IMR-90 (cell line): Measurements from ENCODE around the gene YLPM1. TPM values are rescaled to one million over a fixed set of nuclear protein-coding genes. Genes with fewer than 3 reads are reported as not detected.

ENCODE experiments used
- ATAC-seq: fragments of 200-7000 bp; cut with Tn5 transposase; 2 replicates; pipeline ENCODE4 v1.9.1; 2020; ENCODE audit warnings: low read depth, mild to moderate bottlenecking, moderate library complexity
- BruUV-seq: library from RNA; stranded (reverse); fragments of 400-500 nt; replicated peaks from 2 replicates; lab custom pipeline; 2021; lab: Mats Ljungman, UMichigan
- CTCF ChIA-PET: fragments of 300-600 bp; formaldehyde crosslinking; extraction: SDS; loops from one replicate; lab custom pipeline; 2021; ENCODE audit warnings: antibody characterized with exemption; lab: Yijun Ruan, JAX
- POLR2A ChIA-PET: fragments of 300-600 bp; sonication (Branson Sonifier 250); formaldehyde crosslinking; loops from one replicate; lab custom pipeline; 2022; ENCODE audit warnings: antibody characterized with exemption; ENCODE audit not compliant: unreplicated experiment; lab: Charles Lee
- DNase-seq: peaks from one replicate; pipeline ENCODE4 v3.0.0; 2013
- H2AFZ ChIP-seq: replicated peaks from 2 replicates; pipeline ENCODE3; 2013; ENCODE audit warnings: low read length, mild to moderate bottlenecking; ENCODE audit not compliant: poor library complexity
- H2AK5ac ChIP-seq: 2 replicates; pipeline ENCODE4 v1.6.1; 2013; ENCODE audit warnings: low read depth, low read length, inconsistent platforms
- H2AK9ac ChIP-seq: replicated peaks from 2 replicates; pipeline ENCODE3; 2013; ENCODE audit warnings: mild to moderate bottlenecking, low read depth, low read length, moderate library complexity; ENCODE audit not compliant: poor library complexity
- H2BK120ac ChIP-seq: 2 replicates; pipeline ENCODE4 v1.6.1; 2013; ENCODE audit warnings: low read depth, low read length, inconsistent platforms
- H2BK15ac ChIP-seq: 3 replicates; pipeline ENCODE4 v1.6.1; 2013; ENCODE audit warnings: low read depth, low read length, inconsistent platforms
- H2BK20ac ChIP-seq: 2 replicates; pipeline ENCODE4 v1.6.1; 2013; ENCODE audit warnings: low read depth, mild to moderate bottlenecking, inconsistent platforms, low read length, moderate library complexity
- H2BK5ac ChIP-seq: 2 replicates; pipeline ENCODE4 v1.6.1; 2013; ENCODE audit warnings: mild to moderate bottlenecking, low read depth, low read length, inconsistent platforms; ENCODE audit not compliant: poor library complexity, severe bottlenecking
- H3K14ac ChIP-seq: replicated peaks from 2 replicates; pipeline ENCODE4 v1.6.1; 2013; ENCODE audit warnings: low read depth, low read length, inconsistent platforms
- H3K18ac ChIP-seq: 2 replicates; pipeline ENCODE4 v1.6.1; 2013; ENCODE audit warnings: low read depth, low read length, control low read depth
- H3K23ac ChIP-seq: 2 replicates; pipeline ENCODE4 v1.6.1; 2013; ENCODE audit warnings: low read depth, low read length, inconsistent platforms
- H3K27ac ChIP-seq: 2 replicates; pipeline ENCODE4 v1.5.1; 2013; ENCODE audit warnings: mild to moderate bottlenecking, control low read depth, low read length; ENCODE audit not compliant: insufficient read depth
- H3K27me3 ChIP-seq: 2 replicates; pipeline ENCODE4 v1.6.1; 2013; ENCODE audit warnings: low read length; ENCODE audit not compliant: control insufficient read depth, insufficient read depth
- H3K36me3 ChIP-seq: 2 replicates; pipeline ENCODE4 v1.6.1; 2013; ENCODE audit warnings: low read length, mixed read lengths; ENCODE audit not compliant: control insufficient read depth, insufficient read depth
- H3K4ac ChIP-seq: 2 replicates; pipeline ENCODE4 v1.6.1; 2013; ENCODE audit warnings: low read depth, low read length, inconsistent platforms
- H3K4me1 ChIP-seq: 2 replicates; pipeline ENCODE4 v1.6.1; 2013; ENCODE audit warnings: low read length, mixed read lengths; ENCODE audit not compliant: control insufficient read depth, insufficient read depth
- H3K4me2 ChIP-seq: 2 replicates; pipeline ENCODE4 v1.6.1; 2013; ENCODE audit warnings: low read depth, mild to moderate bottlenecking, control low read depth, low read length, moderate library complexity
- H3K4me3 ChIP-seq: 2 replicates; pipeline ENCODE4 v1.5.1; 2013; ENCODE audit warnings: low read depth, mild to moderate bottlenecking, control low read depth, low read length, moderate library complexity; ENCODE audit not compliant: insufficient read depth
- H3K56ac ChIP-seq: 2 replicates; pipeline ENCODE4 v1.6.1; 2013; ENCODE audit warnings: low read length, inconsistent platforms; ENCODE audit not compliant: insufficient read depth; ENCODE audit errors: extremely low read depth
- H3K79me1 ChIP-seq, 2 experiments: 2 replicates each; pipeline ENCODE4 v1.6.1; 2013; ENCODE audit warnings: low read length in 2 of 2, inconsistent platforms in 1 of 2, low read depth in 1 of 2
- H3K9ac ChIP-seq: 2 replicates; pipeline ENCODE4 v1.6.1; 2013; ENCODE audit warnings: low read depth, low read length, control low read depth
- H3K9me1 ChIP-seq: 2 replicates; pipeline ENCODE4 v1.6.1; 2013; ENCODE audit warnings: low read length, inconsistent platforms; ENCODE audit not compliant: insufficient read depth
- H3K9me3 ChIP-seq: 2 replicates; pipeline ENCODE4 v1.6.1; 2013; ENCODE audit warnings: low read length; ENCODE audit not compliant: control insufficient read depth, insufficient read depth
- H4K20me1 ChIP-seq: 2 replicates; pipeline ENCODE4 v1.6.1; 2013; ENCODE audit warnings: low read length, inconsistent platforms; ENCODE audit not compliant: insufficient read depth
- H4K5ac ChIP-seq: 2 replicates; pipeline ENCODE4 v1.6.1; 2013; ENCODE audit warnings: mild to moderate bottlenecking, low read depth, low read length, control low read depth
- H4K8ac ChIP-seq, 2 experiments: 2 replicates each; pipeline ENCODE4 v1.6.1; 2013; ENCODE audit warnings: low read depth in 2 of 2, low read length in 2 of 2, control low read depth in 1 of 2, inconsistent platforms in 1 of 2
- H4K91ac ChIP-seq: 2 replicates; pipeline ENCODE4 v1.6.1; 2013; ENCODE audit warnings: low read depth, low read length, inconsistent platforms; ENCODE audit not compliant: insufficient read depth
- BHLHE40 ChIP-seq: fragments of 150-350 bp; IDR thresholded peaks from 2 replicates; pipeline ENCODE4 v1.6.1; 2016; ENCODE audit warnings: mild to moderate bottlenecking, low read depth, low read length
- CEBPB ChIP-seq: IDR thresholded peaks from 2 replicates; pipeline ENCODE4 v1.6.1; 2012; ENCODE audit warnings: low read depth, low read length, improper control_type of control experiment
- FOS ChIP-seq: fragments of 150-350 bp; IDR thresholded peaks from 2 replicates; pipeline ENCODE4 v1.6.1; 2016; ENCODE audit warnings: low read depth, low read length
- MAZ ChIP-seq: IDR thresholded peaks from 2 replicates; pipeline ENCODE4 v1.6.1; 2012; ENCODE audit warnings: low read depth, mild to moderate bottlenecking, low read length, improper control_type of control experiment, moderate library complexity, borderline replicate concordance
- MXI1 ChIP-seq: IDR thresholded peaks from 2 replicates; pipeline ENCODE4 v1.6.1; 2012; ENCODE audit warnings: low read depth, mild to moderate bottlenecking, low read length, moderate library complexity, borderline replicate concordance
- POLR2A ChIP-seq: IDR thresholded peaks from 2 replicates; pipeline ENCODE4 v1.6.1; 2012; ENCODE audit warnings: mild to moderate bottlenecking, low read depth, low read length
- RAD21 ChIP-seq: IDR thresholded peaks from 2 replicates; pipeline ENCODE4 v1.6.1; 2012; ENCODE audit warnings: low read length, improper control_type of control experiment
- RCOR1 ChIP-seq: IDR thresholded peaks from 2 replicates; pipeline ENCODE4 v1.6.1; 2012; ENCODE audit warnings: mild to moderate bottlenecking, low read length, improper control_type of control experiment; ENCODE audit not compliant: insufficient replicate concordance
- RFX5 ChIP-seq: IDR thresholded peaks from 2 replicates; pipeline ENCODE4 v1.8.0; 2012; ENCODE audit warnings: low read depth, mild to moderate bottlenecking, low read length, moderate library complexity
- SMC3 ChIP-seq: fragments of 150-350 bp; IDR thresholded peaks from 2 replicates; pipeline ENCODE4 v1.6.1; 2016; ENCODE audit warnings: low read depth, mild to moderate bottlenecking, antibody characterized with exemption, low read length, moderate library complexity
- WGBS, 2 experiments: methylation state at CpG; one replicate each; pipeline versions ENCODE4 v1.1.5 to v1.1.7; 2013; ENCODE audit warnings: missing lambda C conversion rate in 2 of 2; ENCODE audit not compliant: insufficient read length in 1 of 2; ENCODE audit errors: extremely low coverage in 2 of 2; 5-methylcytosine and 5-hydroxymethylcytosine counted together
- dilution Hi-C: fragments of 300-500 bp; cut with HindIII; formaldehyde crosslinking; loops from one replicate; pipeline ENCODE4 v1.14.3; 2018; ENCODE audit warnings: low sequenced_read_pairs; ENCODE audit not compliant: unreplicated experiment
- in situ Hi-C: fragments of 300-500 bp; cut with MboI; formaldehyde crosslinking; loops from 3 replicates; pipeline ENCODE4 v1.14.3; 2019; ENCODE audit warnings: low sequenced_read_pairs, inconsistent platforms, mixed read lengths
- intact Hi-C: fragments of 100-400 bp; cut with micrococcal nuclease; formaldehyde crosslinking; loops from 2 replicates; pipeline ENCODE4 v1.10.0; 2022
- polyA plus RNA-seq, 3 experiments: library from polyadenylated mRNA; depleted of rRNA; stranded (reverse); fragments of >200 nt; gene quantifications; 2 replicates each; pipeline ENCODE4 v1.2.3, GENCODE V29; 2012; ENCODE audit warnings: low replicate concordance in 1 of 3
- total RNA-seq: library from RNA; depleted of rRNA; stranded (reverse); fragments of >200 nt; gene quantifications from 2 replicates; pipeline ENCODE4 v1.2.3, GENCODE V29; 2012
- TF ChIP-seq, protein P1 (sequence below): fragments of 150-350 bp; IDR thresholded peaks from 2 replicates; pipeline ENCODE4 v1.6.1; 2016; ENCODE audit warnings: low read depth, mild to moderate bottlenecking, low read length, moderate library complexity, borderline replicate concordance
- TF ChIP-seq, protein P2 (sequence below): conservative IDR thresholded peaks from 2 replicates; pipeline ENCODE4 v1.5.1; 2012; ENCODE audit warnings: mild to moderate bottlenecking, low read depth, low read length, improper control_type of control experiment

YLPM1 gene
- total and polyA plus RNA-seq, 2 of the 4 experiments (the other 2 are of a cell fraction), result 8.2 to 19.7 TPM

DNA sequence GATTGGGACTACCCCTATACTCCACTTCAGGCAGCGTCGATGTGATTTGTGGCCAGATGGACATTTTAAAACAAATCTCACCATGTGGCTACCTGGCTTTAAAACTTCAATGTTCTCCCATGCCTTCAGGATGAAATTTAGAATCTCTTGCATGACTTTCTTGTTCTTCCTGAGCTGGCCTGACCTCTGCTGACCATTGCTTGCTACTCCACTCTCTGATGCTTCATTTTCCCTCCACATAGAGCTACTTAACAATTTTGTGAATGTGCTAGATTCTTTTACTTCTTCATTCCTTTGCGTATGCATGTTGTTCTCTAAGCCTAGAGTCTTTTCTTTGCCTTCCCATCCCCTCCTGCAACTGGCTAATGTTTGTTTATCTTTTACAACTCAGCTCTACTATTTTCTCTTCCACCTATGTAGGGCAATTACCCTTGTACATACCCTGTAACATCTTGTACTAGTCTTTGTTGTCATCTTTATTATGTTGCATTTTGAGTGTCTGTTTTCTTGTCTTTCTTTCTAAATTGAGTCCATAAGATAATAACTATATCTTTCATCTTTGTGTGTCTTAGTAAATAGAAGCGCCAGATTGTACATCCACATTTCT is 41.2 kb downstream of the YLPM1 start:
- Histone ChIP-seq H3K9ac (no peak overlapping the region), H3K4ac (no peak overlapping the region), H2AK9ac (peak overlapping the region; percentile 82), H2AK5ac (no peak overlapping the region), H3K56ac (no peak overlapping the region), H2AFZ (no peak overlapping the region), H3K27ac (no peak overlapping the region), H3K9me3 (no peaks in the 10 kb centered on the region), H2BK120ac (no peak overlapping the region), H3K27me3 (no peaks in the 10 kb centered on the region), H4K8ac (no peak overlapping the region), H3K23ac (no peak overlapping the region), H3K36me3 (peaks cover 17% of the 10 kb centered on the region), H3K18ac (no peak overlapping the region), H2BK5ac (no peak overlapping the region), H3K4me3 (no peak overlapping the region), H4K5ac (no peak overlapping the region), H2BK20ac (no peak overlapping the region), H3K14ac (no peak overlapping the region), H3K9me1 (peaks cover 2% of the 10 kb centered on the region; the same call in 1 of the 2 replicates), H4K91ac (no peak overlapping the region), H3K4me1 (no peaks in the 10 kb centered on the region), H2BK15ac (no peak overlapping the region), H4K20me1 (no peaks in the 10 kb centered on the region), H3K4me2 (no peak overlapping the region), H3K79me1 (peaks cover 10 to 22% of the 10 kb centered on the region in 2 experiments)
- in situ Hi-C loops (no loop called here), dilution Hi-C loops (no loop called here), intact Hi-C loops (loop anchor here (1.0 to 10.0 kb wide), 3 partner anchors 195 to 440 kb away; no protein-coding TSS in a partner anchor)
- BruUV-seq, result no TSS peak
- ATAC-seq (peak; percentile 94), DNase-seq (peak; percentile 70)
- POLR2A ChIA-PET, result no interaction called here
- CTCF ChIA-PET, result interaction anchor here (0.7 to 1.6 kb wide), 7 partner anchors 12 to 195 kb away, joined by 3 to 6 read pairs (median 4); no protein-coding TSS in a partner anchor
- WGBS, 2 experiments, result 100% methylated on average over 2 of the region's 4 CpGs; no CpG with 5 or more reads in 1 of the 2 experiments
- TF ChIP-seq MXI1 (no peak), FOS (no peak), POLR2A (no peak), SMC3 (peak; percentile 84), BHLHE40 (no peak), RCOR1 (no peak), RAD21 (peak; percentile 81), CEBPB (no peak), MAZ (no peak), RFX5 (no peak)
- TF ChIP-seq, protein P1, sequence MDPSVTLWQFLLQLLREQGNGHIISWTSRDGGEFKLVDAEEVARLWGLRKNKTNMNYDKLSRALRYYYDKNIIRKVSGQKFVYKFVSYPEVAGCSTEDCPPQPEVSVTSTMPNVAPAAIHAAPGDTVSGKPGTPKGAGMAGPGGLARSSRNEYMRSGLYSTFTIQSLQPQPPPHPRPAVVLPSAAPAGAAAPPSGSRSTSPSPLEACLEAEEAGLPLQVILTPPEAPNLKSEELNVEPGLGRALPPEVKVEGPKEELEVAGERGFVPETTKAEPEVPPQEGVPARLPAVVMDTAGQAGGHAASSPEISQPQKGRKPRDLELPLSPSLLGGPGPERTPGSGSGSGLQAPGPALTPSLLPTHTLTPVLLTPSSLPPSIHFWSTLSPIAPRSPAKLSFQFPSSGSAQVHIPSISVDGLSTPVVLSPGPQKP, result no peak
- TF ChIP-seq, protein P2, sequence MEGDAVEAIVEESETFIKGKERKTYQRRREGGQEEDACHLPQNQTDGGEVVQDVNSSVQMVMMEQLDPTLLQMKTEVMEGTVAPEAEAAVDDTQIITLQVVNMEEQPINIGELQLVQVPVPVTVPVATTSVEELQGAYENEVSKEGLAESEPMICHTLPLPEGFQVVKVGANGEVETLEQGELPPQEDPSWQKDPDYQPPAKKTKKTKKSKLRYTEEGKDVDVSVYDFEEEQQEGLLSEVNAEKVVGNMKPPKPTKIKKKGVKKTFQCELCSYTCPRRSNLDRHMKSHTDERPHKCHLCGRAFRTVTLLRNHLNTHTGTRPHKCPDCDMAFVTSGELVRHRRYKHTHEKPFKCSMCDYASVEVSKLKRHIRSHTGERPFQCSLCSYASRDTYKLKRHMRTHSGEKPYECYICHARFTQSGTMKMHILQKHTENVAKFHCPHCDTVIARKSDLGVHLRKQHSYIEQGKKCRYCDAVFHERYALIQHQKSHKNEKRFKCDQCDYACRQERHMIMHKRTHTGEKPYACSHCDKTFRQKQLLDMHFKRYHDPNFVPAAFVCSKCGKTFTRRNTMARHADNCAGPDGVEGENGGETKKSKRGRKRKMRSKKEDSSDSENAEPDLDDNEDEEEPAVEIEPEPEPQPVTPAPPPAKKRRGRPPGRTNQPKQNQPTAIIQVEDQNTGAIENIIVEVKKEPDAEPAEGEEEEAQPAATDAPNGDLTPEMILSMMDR, result peak; percentile 73
